SKM-1 treated with dmso at 0.1 percent for 144 hours (cell line): ENCODE results near the gene ERICH6.

Source experiments
- DNase-seq: peaks from one replicate; lab custom pipeline; 2025; ENCODE audit not compliant: unreplicated experiment; lab: John Stamatoyannopoulos, UW

The ERICH6 gene

DNA sequence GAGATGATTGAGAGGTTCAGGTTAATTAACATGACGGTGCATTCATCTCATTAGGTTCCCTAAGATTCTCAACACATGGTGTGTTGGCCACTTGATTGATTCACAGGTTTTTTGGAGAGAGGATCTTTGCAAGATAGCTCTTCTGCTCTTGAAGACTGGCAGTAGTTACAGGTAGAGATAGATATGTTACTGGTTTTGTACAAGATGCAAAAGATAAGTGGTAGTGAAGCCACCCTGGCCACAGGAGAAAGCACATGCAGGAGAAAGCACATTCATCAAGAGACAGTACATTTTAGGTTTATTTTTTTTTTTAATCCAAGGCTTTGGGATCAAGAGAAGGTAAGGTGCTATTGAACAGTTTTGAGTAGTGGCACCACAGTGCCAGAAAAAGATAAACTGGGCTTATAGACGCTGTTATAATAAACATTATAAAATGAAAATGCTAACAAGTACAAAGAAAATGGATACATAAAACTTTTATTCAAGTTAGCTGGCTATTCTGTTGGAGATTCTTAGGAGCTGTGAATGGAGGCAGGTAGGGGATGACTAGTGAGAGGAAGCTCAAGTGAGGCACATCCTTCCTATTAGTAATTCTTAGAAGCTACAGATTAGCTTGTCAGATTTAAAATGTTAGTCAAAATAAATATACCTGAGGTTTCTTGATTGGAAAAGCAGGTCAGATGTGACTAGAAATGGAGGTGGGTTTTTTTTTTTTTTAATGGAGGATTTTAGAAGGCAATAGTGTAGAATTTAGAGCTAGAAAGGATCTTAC, 89.8 kb downstream of the ERICH6 start:
- DNase-seq = no peak

DNA sequence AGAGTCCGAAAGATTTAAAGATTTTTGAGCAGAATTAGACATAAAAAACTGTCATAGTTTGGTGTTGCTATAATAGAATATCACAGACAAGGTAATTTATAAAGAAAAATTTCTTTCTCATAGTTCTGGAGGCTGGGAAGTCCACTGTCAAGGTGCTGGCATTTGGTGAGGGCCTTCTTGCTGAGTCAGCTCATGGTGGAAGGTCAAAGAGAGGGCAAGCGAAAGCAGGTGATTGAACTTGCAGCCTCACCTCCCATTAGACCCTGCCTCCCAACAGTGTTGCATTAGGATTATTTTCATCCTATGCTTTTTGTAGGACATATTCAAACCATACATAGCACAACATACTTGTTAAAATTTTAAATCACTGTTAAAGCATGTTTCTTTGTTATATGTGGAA, 90.7 kb downstream of the ERICH6 start:
- DNase-seq = no peak

GRCh38 chr3:150612494-150612893, 91.2 kb downstream of the ERICH6 start:
- DNase-seq = no peak

DNA sequence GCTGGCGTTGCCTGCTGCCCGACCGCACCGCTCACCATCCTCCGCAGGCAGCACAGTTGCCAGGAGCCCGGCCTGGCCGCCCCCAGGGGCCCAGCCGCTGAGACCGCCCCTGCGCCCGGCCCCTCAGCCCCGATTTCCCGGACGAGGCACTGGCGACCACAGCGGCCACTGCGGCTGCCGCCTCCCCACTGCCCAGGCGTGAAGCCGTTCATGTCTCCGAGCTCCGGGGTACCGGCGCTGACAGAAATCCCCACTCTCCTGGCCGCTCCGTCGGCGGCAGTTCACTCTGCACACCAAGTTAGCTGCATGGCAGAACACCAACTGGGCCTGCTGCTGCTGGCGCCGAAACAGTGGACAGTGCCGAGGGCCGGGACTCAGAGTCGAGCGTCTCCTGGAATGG, 92.1 kb downstream of the ERICH6 start:
- DNase-seq = no peak

DNA sequence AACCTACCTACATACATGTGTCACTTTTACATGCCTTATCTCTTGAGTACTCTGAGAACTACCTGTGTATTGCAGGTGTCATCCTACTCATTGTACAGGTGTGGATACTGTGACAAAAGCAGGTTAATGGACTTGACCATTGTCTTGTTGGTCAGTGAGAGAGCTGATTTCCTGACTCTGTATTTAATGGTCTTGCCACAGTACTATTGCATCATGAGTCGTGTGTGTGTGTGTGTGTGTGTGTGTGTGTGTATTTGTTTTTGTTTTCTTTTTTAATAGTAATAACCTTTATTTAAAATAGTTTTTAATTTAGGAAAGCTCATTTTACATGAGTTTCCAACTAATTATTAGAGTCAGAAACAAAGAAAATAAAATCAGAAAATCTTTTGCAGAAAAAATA, 92.9 kb downstream of the ERICH6 start:
- no peak for DNase-seq

GRCh38 chr3:150609988-150610387, 93.7 kb downstream of the ERICH6 start:
- DNase-seq = no peak
